Right lobe of liver (tissue), 4 donors: ENCODE measurements around the gene CRYGN.

Experiments used
- CTCF ChIP-seq, 4 donors: fragments of 200-600 bp in 3 of 4; fragments of 450-650 bp in 1 of 4; IDR thresholded peaks; one replicate each; pipeline versions ENCODE4 v1.5.1 to v1.8.0; 2016 to 2022; ENCODE audit warnings: antibody characterized with exemption in 4 of 4, mild to moderate bottlenecking in 2 of 4
- POLR2A ChIP-seq: fragments of 450-650 bp; IDR thresholded peaks from one replicate; pipeline ENCODE4 v1.6.1; 2017; ENCODE audit warnings: antibody characterized with exemption, mild to moderate bottlenecking
- donor health status: DM: no; HTN: no; CAD: no.
- donor health status: DM: no; HTN: no; CAD: no.
- donor health status: DM: no; HTN: yes; CAD: no.

GRCh38 chr7:151380199-151381097 lies 59.5 kb downstream of the CRYGN start:
- TF ChIP-seq CTCF (IDR thresholded peaks at IDR 0.05) (no peak), POLR2A (no peak)
